Measurements from ENCODE around the gene UNC5A. TPM values are rescaled to one million over a fixed set of nuclear protein-coding genes. Genes with fewer than 3 reads are reported as not detected.

UNC5A gene
- total RNA-seq, 1 experiment from 2014 or later = 0.13 TPM

DNA sequence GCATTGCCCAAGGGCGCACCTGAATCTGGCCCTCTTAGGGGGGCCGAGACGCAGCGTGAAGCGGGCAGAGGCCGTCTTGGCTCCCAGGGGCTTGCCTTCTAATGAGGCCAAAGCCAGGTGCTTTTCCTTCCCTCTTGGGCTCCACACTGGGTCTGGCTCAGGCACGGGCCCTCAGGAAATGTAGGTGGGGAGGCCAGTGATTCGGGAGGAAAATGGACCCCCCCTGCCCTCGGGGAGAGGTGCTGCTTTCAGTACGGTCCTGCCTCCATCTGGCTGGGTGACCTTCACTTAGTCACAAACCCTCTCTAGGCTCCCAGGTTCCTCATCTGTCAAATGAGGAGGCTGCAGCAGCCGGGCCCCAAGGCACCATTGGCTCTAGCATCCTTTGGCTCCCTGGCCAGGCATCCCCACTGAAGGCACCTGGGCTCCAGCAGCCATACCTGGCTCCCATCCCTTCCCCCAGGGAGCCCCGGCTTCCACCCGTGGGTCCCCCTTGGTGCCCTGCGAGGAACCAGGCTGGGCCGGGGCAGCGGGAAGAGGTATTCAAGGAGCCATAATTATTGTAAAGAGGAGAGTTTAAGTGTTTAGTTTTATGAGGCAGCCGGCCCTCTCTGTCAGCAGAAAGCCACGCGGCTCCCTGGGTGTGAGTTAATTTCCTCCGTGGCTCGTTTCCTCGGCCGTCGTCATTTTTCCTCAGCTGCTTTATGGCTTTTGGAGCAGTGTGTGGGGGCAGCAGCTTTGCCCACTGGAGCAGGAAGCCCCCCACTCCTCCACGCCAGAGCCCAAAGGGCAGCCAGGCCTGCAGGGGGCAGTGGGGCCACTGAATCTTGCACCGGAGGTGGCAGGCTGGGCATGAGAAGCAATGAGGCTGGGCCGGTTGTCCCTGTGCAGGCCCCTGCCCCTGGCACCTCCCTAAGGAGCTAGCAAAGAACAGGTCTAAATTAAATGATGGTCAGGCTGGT lies 24.9 kb upstream of the UNC5A start:
- ChIA-PET POLR2A (interaction anchor here (0.6 kb wide), 1 partner anchor 18 kb away, joined by 3 read pairs; no protein-coding TSS in a partner anchor), CTCF (no interaction called here)
- Histone ChIP-seq H3K36me3 (ENCODE audit: control insufficient read depth, insufficient read depth, low read length) (no peaks in the 10 kb centered on the region), H3K4me3 (ENCODE audit: low read depth in 2 of 2, low read length in 2 of 2) (no peak overlapping the region), H3K27me3 (ENCODE audit: control insufficient read depth, insufficient read depth, low read length) (peaks cover 2% of the 10 kb centered on the region; the same call in 1 of the 2 replicates), H3K9me3 (ENCODE audit: control insufficient read depth, insufficient read depth, low read depth, low read length) (no peaks in the 10 kb centered on the region), H3K4me1 (ENCODE audit: control insufficient read depth, insufficient read depth, low read length) (no peaks in the 10 kb centered on the region), H3K27ac (ENCODE audit: low read length) (no peak overlapping the region)
- intact Hi-C loops (cut with micrococcal nuclease; ENCODE audit: unreplicated experiment) = no loop called here
- no TSS peak for BruUV-seq (replicated peaks)
- no peak for ATAC-seq
- DNase-seq (ENCODE audit: low read depth, low spot score) = no peak
- TF ChIP-seq SIN3A (IDR thresholded peaks at IDR 0.05; ENCODE audit: borderline replicate concordance, insufficient read depth, low read depth, low read length) (no peak), POLR2AphosphoS5 (IDR thresholded peaks at IDR 0.05; ENCODE audit: low read depth, low read length) (no peak), TCF7L2 (IDR thresholded peaks at IDR 0.05; ENCODE audit: low read depth, low read length) (no peak)
- TF ChIP-seq, protein P1, sequence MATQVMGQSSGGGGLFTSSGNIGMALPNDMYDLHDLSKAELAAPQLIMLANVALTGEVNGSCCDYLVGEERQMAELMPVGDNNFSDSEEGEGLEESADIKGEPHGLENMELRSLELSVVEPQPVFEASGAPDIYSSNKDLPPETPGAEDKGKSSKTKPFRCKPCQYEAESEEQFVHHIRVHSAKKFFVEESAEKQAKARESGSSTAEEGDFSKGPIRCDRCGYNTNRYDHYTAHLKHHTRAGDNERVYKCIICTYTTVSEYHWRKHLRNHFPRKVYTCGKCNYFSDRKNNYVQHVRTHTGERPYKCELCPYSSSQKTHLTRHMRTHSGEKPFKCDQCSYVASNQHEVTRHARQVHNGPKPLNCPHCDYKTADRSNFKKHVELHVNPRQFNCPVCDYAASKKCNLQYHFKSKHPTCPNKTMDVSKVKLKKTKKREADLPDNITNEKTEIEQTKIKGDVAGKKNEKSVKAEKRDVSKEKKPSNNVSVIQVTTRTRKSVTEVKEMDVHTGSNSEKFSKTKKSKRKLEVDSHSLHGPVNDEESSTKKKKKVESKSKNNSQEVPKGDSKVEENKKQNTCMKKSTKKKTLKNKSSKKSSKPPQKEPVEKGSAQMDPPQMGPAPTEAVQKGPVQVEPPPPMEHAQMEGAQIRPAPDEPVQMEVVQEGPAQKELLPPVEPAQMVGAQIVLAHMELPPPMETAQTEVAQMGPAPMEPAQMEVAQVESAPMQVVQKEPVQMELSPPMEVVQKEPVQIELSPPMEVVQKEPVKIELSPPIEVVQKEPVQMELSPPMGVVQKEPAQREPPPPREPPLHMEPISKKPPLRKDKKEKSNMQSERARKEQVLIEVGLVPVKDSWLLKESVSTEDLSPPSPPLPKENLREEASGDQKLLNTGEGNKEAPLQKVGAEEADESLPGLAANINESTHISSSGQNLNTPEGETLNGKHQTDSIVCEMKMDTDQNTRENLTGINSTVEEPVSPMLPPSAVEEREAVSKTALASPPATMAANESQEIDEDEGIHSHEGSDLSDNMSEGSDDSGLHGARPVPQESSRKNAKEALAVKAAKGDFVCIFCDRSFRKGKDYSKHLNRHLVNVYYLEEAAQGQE (IDR thresholded peaks at IDR 0.05; ENCODE audit: insufficient read depth in 1 of 2, low read depth in 2 of 2, low read length in 1 of 2) = no peak
- TF ChIP-seq, protein P2, sequence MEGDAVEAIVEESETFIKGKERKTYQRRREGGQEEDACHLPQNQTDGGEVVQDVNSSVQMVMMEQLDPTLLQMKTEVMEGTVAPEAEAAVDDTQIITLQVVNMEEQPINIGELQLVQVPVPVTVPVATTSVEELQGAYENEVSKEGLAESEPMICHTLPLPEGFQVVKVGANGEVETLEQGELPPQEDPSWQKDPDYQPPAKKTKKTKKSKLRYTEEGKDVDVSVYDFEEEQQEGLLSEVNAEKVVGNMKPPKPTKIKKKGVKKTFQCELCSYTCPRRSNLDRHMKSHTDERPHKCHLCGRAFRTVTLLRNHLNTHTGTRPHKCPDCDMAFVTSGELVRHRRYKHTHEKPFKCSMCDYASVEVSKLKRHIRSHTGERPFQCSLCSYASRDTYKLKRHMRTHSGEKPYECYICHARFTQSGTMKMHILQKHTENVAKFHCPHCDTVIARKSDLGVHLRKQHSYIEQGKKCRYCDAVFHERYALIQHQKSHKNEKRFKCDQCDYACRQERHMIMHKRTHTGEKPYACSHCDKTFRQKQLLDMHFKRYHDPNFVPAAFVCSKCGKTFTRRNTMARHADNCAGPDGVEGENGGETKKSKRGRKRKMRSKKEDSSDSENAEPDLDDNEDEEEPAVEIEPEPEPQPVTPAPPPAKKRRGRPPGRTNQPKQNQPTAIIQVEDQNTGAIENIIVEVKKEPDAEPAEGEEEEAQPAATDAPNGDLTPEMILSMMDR (IDR thresholded peaks at IDR 0.05) = no peak
- in situ Hi-C loops (cut with HindIII; ENCODE audit: low pct_unique_long_range_greater_than_20kb, low sequenced_read_pairs) = no loop called here

- BruUV-seq (replicated peaks) = no TSS peak
- Histone ChIP-seq H3K27ac (ENCODE audit: low read length) (no peak overlapping the region), H3K4me3 (ENCODE audit: low read depth in 2 of 2, low read length in 2 of 2) (no peak overlapping the region), H3K36me3 (ENCODE audit: control insufficient read depth, insufficient read depth, low read length) (no peaks in the 10 kb centered on the region), H3K4me1 (ENCODE audit: control insufficient read depth, insufficient read depth, low read length) (no peaks in the 10 kb centered on the region; the same call in 1 of the 2 replicates), H3K9me3 (ENCODE audit: control insufficient read depth, insufficient read depth, low read depth, low read length) (no peaks in the 10 kb centered on the region), H3K27me3 (ENCODE audit: control insufficient read depth, insufficient read depth, low read length) (peaks cover 2% of the 10 kb centered on the region; the same call in 1 of the 2 replicates)
- in situ Hi-C loops (cut with HindIII; ENCODE audit: low pct_unique_long_range_greater_than_20kb, low sequenced_read_pairs) = no loop called here
- no peak for TF ChIP-seq SIN3A (IDR thresholded peaks at IDR 0.05; ENCODE audit: borderline replicate concordance, insufficient read depth, low read depth, low read length)
- TF ChIP-seq, protein P1 (IDR thresholded peaks at IDR 0.05; ENCODE audit: insufficient read depth in 1 of 2, low read depth in 2 of 2, low read length in 1 of 2) = no peak
- TF ChIP-seq TCF7L2 (IDR thresholded peaks at IDR 0.05; ENCODE audit: low read depth, low read length) = no peak
- TF ChIP-seq, protein P2 (IDR thresholded peaks at IDR 0.05) = no peak
- TF ChIP-seq POLR2AphosphoS5 (IDR thresholded peaks at IDR 0.05; ENCODE audit: low read depth, low read length) = no peak
- intact Hi-C loops (cut with micrococcal nuclease; ENCODE audit: unreplicated experiment) = no loop called here
- no peak for ATAC-seq
- POLR2A ChIA-PET = no interaction called here
- no peak for DNase-seq (ENCODE audit: low read depth, low spot score)
- CTCF ChIA-PET = no interaction called here
Measured at GRCh38 chr5:176787676-176788075, 22.7 kb upstream of the UNC5A start.
